GM13976 (cell line): Measurements from ENCODE around the gene RXFP1.

Experiments used
- DNase-seq: peaks from one replicate; pipeline ENCODE4 v3.0.0; 2012; ENCODE audit warnings: low spot score
- CTCF ChIP-seq: IDR thresholded peaks from 2 replicates; pipeline ENCODE4 v1.5.1; 2012; ENCODE audit warnings: borderline replicate concordance, mild to moderate bottlenecking; ENCODE audit not compliant: insufficient read depth; ENCODE audit errors: extremely low read depth, missing control alignments, control extremely low read depth
- in situ Hi-C: fragments of 300-500 bp; cut with MboI; formaldehyde crosslinking; loops from one replicate; pipeline ENCODE4 v1.12.0; 2022; ENCODE audit warnings: low sequenced_read_pairs, mixed read lengths, inconsistent platforms; ENCODE audit not compliant: unreplicated experiment

Gene RXFP1

GRCh38 chr4:158538176-158538575, 16.5 kb downstream of the RXFP1 start:
- no peak for DNase-seq

GRCh38 chr4:158538911-158539310, 17.2 kb downstream of the RXFP1 start:
- no peak for TF ChIP-seq CTCF
- DNase-seq: no peak
- in situ Hi-C loops: no loop called here

More at GRCh38 chr4:158538176-158538575, 16.5 kb downstream of the RXFP1 start:
- no peak for TF ChIP-seq CTCF
- in situ Hi-C loops: no loop called here

- TF ChIP-seq CTCF: no peak
- in situ Hi-C loops: no loop called here
- no peak for DNase-seq
Observed at GRCh38 chr4:158540125-158540907, 18.6 kb downstream of the RXFP1 start.

- TF ChIP-seq CTCF: no peak
- no peak for DNase-seq
- in situ Hi-C loops: no loop called here
Observed at GRCh38 chr4:158541506-158541905, 19.8 kb downstream of the RXFP1 start.

- in situ Hi-C loops: no loop called here
- DNase-seq: no peak
- TF ChIP-seq CTCF: no peak
Observed at GRCh38 chr4:158543191-158543590, 21.5 kb downstream of the RXFP1 start.

GRCh38 chr4:158544141-158544540, 22.5 kb downstream of the RXFP1 start:
- no peak for TF ChIP-seq CTCF
- no peak for DNase-seq
- in situ Hi-C loops: no loop called here
